HG03432 (cell line): Measurements from ENCODE around the gene IQSEC1.

Experiments used
- ATAC-seq: cut with Tn5 transposase; IDR thresholded peaks from one replicate; pipeline ENCODE4 v1.9.1; 2021; ENCODE audit warnings: mild to moderate bottlenecking, moderate library complexity; ENCODE audit not compliant: unreplicated experiment

IQSEC1 gene

GRCh38 chr3:12852201-12852600 lies 221.0 kb downstream of the IQSEC1 start:
- no peak for ATAC-seq
